ENCODE results near the gene STK39. TPM values are rescaled to one million over a fixed set of nuclear protein-coding genes. Genes with fewer than 3 reads are reported as not detected.

The STK39 gene
- total RNA-seq, 2 experiments from 2014 or later = 17.7 to 41.1 TPM

GRCh38 chr2:167964650-167965413, 282.6 kb downstream of the STK39 start:
- H3K4me3 ChIP-seq (ENCODE audit: low read depth, low read length, poor library complexity, severe bottlenecking) = no peak overlapping the region
- ChIA-PET POLR2A (interaction anchor here (0.5 to 1.3 kb wide), 4 partner anchors 27 to 695 kb away, joined by 3 to 4 read pairs (median 3); no protein-coding TSS in a partner anchor), CTCF (ENCODE audit: unreplicated experiment) (no interaction called here)
- peak; percentile 80 for TF ChIP-seq CTCF (conservative IDR thresholded peaks at IDR 0.05; ENCODE audit: low read length)
- TF ChIP-seq EZH2phosphoT487 (IDR thresholded peaks at IDR 0.05; ENCODE audit: borderline replicate concordance, low read depth, low read length) = no peak
- H3K27ac ChIP-seq (ENCODE audit: low read depth, low read length, poor library complexity, severe bottlenecking) = no peak overlapping the region
- DNase-seq (ENCODE audit: low spot score) = peak; percentile 21
- no peaks in the 10 kb centered on the region for H3K9me3 ChIP-seq (ENCODE audit: low read length)
- intact Hi-C loops (cut with micrococcal nuclease; ENCODE audit: unreplicated experiment) = loop anchor here (1.0 kb wide), 2 partner anchors 142 to 153 kb away; no protein-coding TSS in a partner anchor
- no peaks in the 10 kb centered on the region for H4K20me1 ChIP-seq (ENCODE audit: insufficient read depth, low read length)
- no peaks in the 10 kb centered on the region for H3K79me2 ChIP-seq (ENCODE audit: insufficient read depth, low read depth, low read length)
- no peaks in the 10 kb centered on the region for H3K9me2 ChIP-seq (ENCODE audit: insufficient read depth, low read length)
- no peak overlapping the region for H3K4me2 ChIP-seq (ENCODE audit: low read length)
- H2AFZ ChIP-seq (ENCODE audit: low read length) = no peak overlapping the region
- H3K4me1 ChIP-seq (ENCODE audit: insufficient read depth, low read length, poor library complexity, severe bottlenecking) = no peaks in the 10 kb centered on the region
- no TSS peak for BruUV-seq (replicated peaks)
- no peaks in the 10 kb centered on the region for H3K36me3 ChIP-seq (ENCODE audit: insufficient read depth, low read length)

GRCh38 chr2:167963899-167964649, 283.3 kb downstream of the STK39 start:
- DNase-seq (ENCODE audit: low spot score) = no peak
- Histone ChIP-seq H3K27ac (ENCODE audit: low read depth, low read length, poor library complexity, severe bottlenecking) (no peak overlapping the region), H4K20me1 (ENCODE audit: insufficient read depth, low read length) (no peaks in the 10 kb centered on the region), H3K9me3 (ENCODE audit: low read length) (no peaks in the 10 kb centered on the region), H3K79me2 (ENCODE audit: insufficient read depth, low read depth, low read length) (no peaks in the 10 kb centered on the region), H3K36me3 (ENCODE audit: insufficient read depth, low read length) (0 out of 2 replicates have a peak, but pooled peaks cover 2% of the 10 kb centered on the region), H3K4me1 (ENCODE audit: insufficient read depth, low read length, poor library complexity, severe bottlenecking) (no peaks in the 10 kb centered on the region), H3K9me2 (ENCODE audit: insufficient read depth, low read length) (no peaks in the 10 kb centered on the region), H3K4me3 (ENCODE audit: low read depth, low read length, poor library complexity, severe bottlenecking) (no peak overlapping the region), H3K4me2 (ENCODE audit: low read length) (no peak overlapping the region), H2AFZ (ENCODE audit: low read length) (no peak overlapping the region)
- ChIA-PET CTCF (ENCODE audit: unreplicated experiment) (no interaction called here), POLR2A (interaction anchor here (1.2 to 1.3 kb wide), 2 partner anchors 26 to 32 kb away, joined by 3 to 6 read pairs; no protein-coding TSS in a partner anchor)
- TF ChIP-seq EZH2phosphoT487 (IDR thresholded peaks at IDR 0.05; ENCODE audit: borderline replicate concordance, low read depth, low read length) (no peak), CTCF (conservative IDR thresholded peaks at IDR 0.05; ENCODE audit: low read length) (no peak)
- BruUV-seq (replicated peaks) = no TSS peak
- intact Hi-C loops (cut with micrococcal nuclease; ENCODE audit: unreplicated experiment) = loop anchor here (1.0 kb wide), 1 partner anchor 143 kb away; no protein-coding TSS in a partner anchor
